HepG2 (cell line): Measurements from ENCODE around the gene CYP2A6. TPM values are rescaled to one million over a fixed set of nuclear protein-coding genes. Genes with fewer than 3 reads are reported as not detected.

Experiments used
- ARID2 ChIP-seq: sonication (generic); formaldehyde crosslinking; IDR thresholded peaks from 2 replicates; pipeline ENCODE4 v1.8.1; 2022; ENCODE audit warnings: mild to moderate bottlenecking, missing genetic modification reagents, borderline replicate concordance
- HCFC1 ChIP-seq: fragments of 150-350 bp; IDR thresholded peaks from 2 replicates; pipeline ENCODE4 v1.6.1; 2014; ENCODE audit warnings: low read depth, low read length
- HMGXB3 ChIP-seq: sonication (generic); formaldehyde crosslinking; IDR thresholded peaks from 2 replicates; pipeline ENCODE4 v1.4.0; 2020; ENCODE audit warnings: missing genetic modification reagents, borderline replicate concordance
- JDP2 ChIP-seq: sonication (generic); formaldehyde crosslinking; IDR thresholded peaks from 2 replicates; pipeline ENCODE4 v1.8.1; 2022; ENCODE audit warnings: missing genetic modification reagents, borderline replicate concordance
- NCOA1 ChIP-seq: sonication (generic); formaldehyde crosslinking; IDR thresholded peaks from 2 replicates; pipeline ENCODE4 v1.9.0; 2021; ENCODE audit warnings: missing genetic modification reagents
- NR2F6 ChIP-seq, 2 experiments: IDR thresholded peaks; 2 replicates each; pipeline ENCODE4 v1.6.1; 2016; ENCODE audit warnings: antibody characterized with exemption in 1 of 2, mild to moderate bottlenecking in 1 of 2
- PATZ1 ChIP-seq: sonication (generic); formaldehyde crosslinking; IDR thresholded peaks from 2 replicates; pipeline ENCODE4 v1.4.0; 2020; ENCODE audit warnings: missing genetic modification reagents
- PRDM4 ChIP-seq: sonication (generic); formaldehyde crosslinking; IDR thresholded peaks from 2 replicates; pipeline ENCODE4 v1.9.0; 2021; ENCODE audit warnings: missing genetic modification reagents, borderline replicate concordance
- SAP130 ChIP-seq: IDR thresholded peaks from 2 replicates; pipeline ENCODE4 v1.6.1; 2016; ENCODE audit warnings: low read depth
- SSRP1 ChIP-seq: IDR thresholded peaks from 2 replicates; pipeline ENCODE4 v1.6.1; 2016; ENCODE audit warnings: control low read depth
- THAP11 ChIP-seq: IDR thresholded peaks from 2 replicates; pipeline ENCODE4 v1.6.1; 2016; ENCODE audit warnings: missing biosample characterization, missing genetic modification reagents
- TMF1 ChIP-seq: sonication (generic); formaldehyde crosslinking; IDR thresholded peaks from 2 replicates; pipeline ENCODE4 v1.8.1; 2022; ENCODE audit warnings: low read depth, missing genetic modification reagents
- ZFP1 ChIP-seq: IDR thresholded peaks from 2 replicates; pipeline ENCODE4 v1.6.1; 2016
- ZNF274 ChIP-seq: sonication (generic); formaldehyde crosslinking; IDR thresholded peaks from 2 replicates; pipeline ENCODE4 v1.5.1; 2020; ENCODE audit warnings: mild to moderate bottlenecking, missing genetic modification reagents
- ZNF510 ChIP-seq: sonication (generic); formaldehyde crosslinking; IDR thresholded peaks from 2 replicates; pipeline ENCODE4 v1.4.0; 2020; ENCODE audit warnings: low read depth, mild to moderate bottlenecking, missing genetic modification reagents
- ZNF749 ChIP-seq: sonication (generic); formaldehyde crosslinking; IDR thresholded peaks from 2 replicates; pipeline ENCODE4 v1.8.0; 2022; ENCODE audit warnings: mild to moderate bottlenecking, missing genetic modification reagents, moderate library complexity, borderline replicate concordance
- polyA plus RNA-seq, 8 experiments: library from polyadenylated mRNA; depleted of rRNA in 3 of 8; stranded (reverse) in 7 of 8; unstranded in 1 of 8; fragments of >200 nt; fragmentation: Illumina TruSeq in 4 of 8; extraction: Trizol in 4 of 8; gene quantifications; 2 replicates each; pipeline versions ENCODE4 v1.2.1 to v1.2.3, GENCODE V29; 2011 to 2016; ENCODE audit warnings: low read depth in 4 of 8, missing spikeins in 1 of 8, mixed read lengths in 1 of 8; ENCODE audit not compliant: insufficient read depth in 1 of 8
- total RNA-seq, 5 experiments: library from RNA; depleted of rRNA; stranded (reverse); fragments of >200 nt; fragmentation: Illumina TruSeq; extraction: Trizol; gene quantifications; 2 replicates each; pipeline ENCODE4 v1.2.3, GENCODE V29; 2016; ENCODE audit warnings: low read depth in 1 of 5
- TF ChIP-seq, protein P1 (sequence below): sonication (generic); formaldehyde crosslinking; IDR thresholded peaks from 2 replicates; pipeline ENCODE4 v1.4.0; 2020; ENCODE audit warnings: mild to moderate bottlenecking, missing genetic modification reagents

The CYP2A6 gene
- total and polyA plus RNA-seq, 2 of the 13 experiments (the other 11 are each of a cell fraction or from before 2014, with no cell fraction given): not detected

DNA sequence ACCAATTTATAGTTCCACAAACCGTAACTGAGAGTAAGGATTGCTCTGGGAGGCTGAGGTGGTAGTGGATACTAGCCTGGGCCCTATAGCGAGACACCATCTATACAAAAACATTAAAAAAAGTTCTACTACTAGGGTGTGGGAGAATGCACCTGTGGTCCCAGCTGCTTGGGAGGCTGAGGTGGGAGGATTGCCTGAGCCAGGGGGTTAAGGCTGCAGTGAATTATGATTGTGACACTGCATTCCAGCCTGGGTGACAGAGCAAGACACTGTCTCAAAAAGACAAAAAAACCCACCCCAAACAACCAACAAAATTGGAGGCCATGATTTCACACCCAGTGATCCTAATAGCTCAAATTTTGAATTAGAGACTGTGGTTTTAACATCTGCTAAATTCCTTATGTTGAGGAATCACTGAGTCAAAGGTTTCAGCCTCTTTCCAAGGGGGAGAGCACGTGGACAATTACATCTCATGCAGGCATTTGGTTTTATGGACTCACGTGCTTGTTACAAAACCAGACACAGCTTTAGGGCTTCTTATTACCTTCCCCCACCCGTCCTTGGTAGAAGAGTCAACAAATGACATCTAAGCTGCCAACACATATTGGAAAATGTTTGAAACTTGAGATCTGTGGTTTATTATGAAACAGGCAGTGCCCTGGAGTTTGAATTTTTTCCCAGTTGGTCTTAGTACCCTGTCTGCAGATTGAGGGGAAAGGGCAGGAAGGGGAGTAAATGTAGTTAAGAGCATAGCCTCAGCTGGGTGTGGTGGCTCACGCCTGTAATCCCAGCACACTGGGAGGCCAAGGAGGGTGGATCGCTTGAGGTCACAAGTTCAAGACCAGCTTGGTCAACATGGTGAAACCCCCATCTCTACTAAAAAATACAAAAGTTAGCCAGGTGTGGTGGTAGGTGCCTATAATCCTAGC lies 18.5 kb downstream of the CYP2A6 start (continued):
- TF ChIP-seq PATZ1 (CRISPR knock-in tag): peak; percentile 69; the same call in 1 of the 2 replicates
- no peak for TF ChIP-seq ARID2 (CRISPR knock-in tag)
- TF ChIP-seq NR2F6 (IDR thresholded peaks at IDR 0.05): no peak; the same call in 1 of the 2 replicates
- peak; percentile 57; the same call in 1 of the 2 replicates for TF ChIP-seq NR2F6 (CRISPR knock-in tag; IDR thresholded peaks at IDR 0.05)
- TF ChIP-seq ZNF274 (CRISPR knock-in tag): no peak
- TF ChIP-seq HMGXB3 (CRISPR knock-in tag): 0 out of 2 replicates have a peak, but pooled peaks have one; percentile 48
- peak; percentile 82; the same call in 1 of the 2 replicates for TF ChIP-seq ZNF749
- TF ChIP-seq NCOA1: no peak
- 0 out of 2 replicates have a peak, but pooled peaks have one; percentile 59 for TF ChIP-seq ZFP1
- 0 out of 2 replicates have a peak, but pooled peaks have one; percentile 66 for TF ChIP-seq ZNF510 (CRISPR knock-in tag)
- TF ChIP-seq, protein P1, sequence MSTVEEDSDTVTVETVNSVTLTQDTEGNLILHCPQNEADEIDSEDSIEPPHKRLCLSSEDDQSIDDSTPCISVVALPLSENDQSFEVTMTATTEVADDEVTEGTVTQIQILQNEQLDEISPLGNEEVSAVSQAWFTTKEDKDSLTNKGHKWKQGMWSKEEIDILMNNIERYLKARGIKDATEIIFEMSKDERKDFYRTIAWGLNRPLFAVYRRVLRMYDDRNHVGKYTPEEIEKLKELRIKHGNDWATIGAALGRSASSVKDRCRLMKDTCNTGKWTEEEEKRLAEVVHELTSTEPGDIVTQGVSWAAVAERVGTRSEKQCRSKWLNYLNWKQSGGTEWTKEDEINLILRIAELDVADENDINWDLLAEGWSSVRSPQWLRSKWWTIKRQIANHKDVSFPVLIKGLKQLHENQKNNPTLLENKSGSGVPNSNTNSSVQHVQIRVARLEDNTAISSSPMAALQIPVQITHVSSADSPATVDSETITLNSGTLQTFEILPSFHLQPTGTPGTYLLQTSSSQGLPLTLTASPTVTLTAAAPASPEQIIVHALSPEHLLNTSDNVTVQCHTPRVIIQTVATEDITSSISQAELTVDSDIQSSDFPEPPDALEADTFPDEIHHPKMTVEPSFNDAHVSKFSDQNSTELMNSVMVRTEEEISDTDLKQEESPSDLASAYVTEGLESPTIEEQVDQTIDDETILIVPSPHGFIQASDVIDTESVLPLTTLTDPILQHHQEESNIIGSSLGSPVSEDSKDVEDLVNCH (CRISPR knock-in tag): no peak
- no peak for TF ChIP-seq SSRP1
- no peak for TF ChIP-seq TMF1 (CRISPR knock-in tag)
- TF ChIP-seq HCFC1: no peak
- peak; percentile 77; the same call in 1 of the 2 replicates for TF ChIP-seq SAP130 (CRISPR knock-in tag)
- TF ChIP-seq THAP11 (CRISPR knock-in tag): peak; percentile 75
- TF ChIP-seq JDP2: no peak
- TF ChIP-seq PRDM4 (CRISPR knock-in tag): no peak
